Karpas-422 (cell line): ENCODE results near the gene CHRDL2. TPM values are rescaled to one million over a fixed set of nuclear protein-coding genes. Genes with fewer than 3 reads are reported as not detected.

Source experiments
- DNase-seq: peaks from one replicate; pipeline ENCODE4 v3.0.0-alpha.2; 2015
- H2AFZ ChIP-seq: fragments of 200-600 bp; sonication (generic); 2 replicates; pipeline ENCODE4 v1.6.1; 2014; ENCODE audit warnings: antibody characterized with exemption, low read length, mixed read lengths
- H3K27ac ChIP-seq: fragments of 200-600 bp; sonication (generic); 2 replicates; pipeline ENCODE4 v1.5.1; 2014; ENCODE audit warnings: mild to moderate bottlenecking, low read length, moderate library complexity
- H3K27me3 ChIP-seq: fragments of 200-600 bp; sonication (generic); 2 replicates; pipeline ENCODE4 v1.6.1; 2014; ENCODE audit warnings: low read length, mixed read lengths
- H3K36me3 ChIP-seq: fragments of 200-600 bp; sonication (generic); 2 replicates; pipeline ENCODE4 v1.6.1; 2014; ENCODE audit warnings: low read length, mixed read lengths; ENCODE audit not compliant: insufficient read depth
- H3K4me1 ChIP-seq: fragments of 200-600 bp; sonication (generic); 2 replicates; pipeline ENCODE4 v1.6.1; 2014; ENCODE audit warnings: mild to moderate bottlenecking, low read length, mixed read lengths
- H3K4me2 ChIP-seq: fragments of 200-600 bp; sonication (generic); 2 replicates; pipeline ENCODE4 v1.6.1; 2014; ENCODE audit warnings: low read length, low read depth, mild to moderate bottlenecking; ENCODE audit not compliant: poor library complexity, severe bottlenecking
- H3K4me3 ChIP-seq: fragments of 200-600 bp; sonication (generic); 2 replicates; pipeline ENCODE4 v1.5.1; 2014; ENCODE audit warnings: mild to moderate bottlenecking, antibody characterized with exemption, low read length, mixed read lengths
- H3K79me2 ChIP-seq: fragments of 200-600 bp; sonication (generic); 2 replicates; pipeline ENCODE4 v1.6.1; 2014; ENCODE audit warnings: mild to moderate bottlenecking, low read length, mixed read lengths
- H3K9ac ChIP-seq: fragments of 200-600 bp; sonication (generic); 2 replicates; pipeline ENCODE4 v1.6.0; 2014; ENCODE audit warnings: low read length
- H3K9me2 ChIP-seq: fragments of 200-600 bp; sonication (generic), shearing (Covaris generic); replicated peaks from 2 replicates; pipeline ENCODE4 v1.6.0; 2014; ENCODE audit warnings: mild to moderate bottlenecking, low read length, moderate library complexity; ENCODE audit not compliant: insufficient read depth
- H3K9me3 ChIP-seq: fragments of 300-700, 200-600 bp; sonication (generic); 2 replicates; pipeline ENCODE4 v1.6.1; 2014; ENCODE audit warnings: low read length, mixed read lengths
- H4K20me1 ChIP-seq: fragments of 200-600 bp; sonication (generic); 2 replicates; pipeline ENCODE4 v1.6.1; 2014; ENCODE audit warnings: mild to moderate bottlenecking, antibody characterized with exemption, low read length, low read depth; ENCODE audit not compliant: insufficient read depth
- total RNA-seq: library from RNA; depleted of rRNA; stranded (reverse); fragments of >200 nt; shearing (Covaris generic); gene quantifications from 2 replicates; pipeline ENCODE4 v1.2.3, GENCODE V29; 2014; ENCODE audit warnings: low replicate concordance

CHRDL2 gene
- total RNA-seq, 1 experiment from 2014 or later, result not detected

GRCh38 chr11:74693531-74693930 lies 37.7 kb downstream of the CHRDL2 start:
- H3K9me2 ChIP-seq, result no peaks in the 10 kb centered on the region
- no peaks in the 10 kb centered on the region for H3K79me2 ChIP-seq
- no peak overlapping the region for H2AFZ ChIP-seq
- peaks cover 10% of the 10 kb centered on the region for H3K4me1 ChIP-seq
- no peak overlapping the region for H3K9ac ChIP-seq
- H3K4me2 ChIP-seq, result no peak overlapping the region
- no peaks in the 10 kb centered on the region for H4K20me1 ChIP-seq
- H3K27ac ChIP-seq, result no peak overlapping the region
- no peaks in the 10 kb centered on the region for H3K36me3 ChIP-seq
- H3K27me3 ChIP-seq, result no peaks in the 10 kb centered on the region
- no peaks in the 10 kb centered on the region for H3K9me3 ChIP-seq
- no peak for DNase-seq
- H3K4me3 ChIP-seq, result no peak overlapping the region

- H3K9me3 ChIP-seq, result no peaks in the 10 kb centered on the region
- no peak overlapping the region for H3K27ac ChIP-seq
- H2AFZ ChIP-seq, result no peak overlapping the region
- no peak overlapping the region for H3K4me2 ChIP-seq
- no peak for DNase-seq
- H3K27me3 ChIP-seq, result no peaks in the 10 kb centered on the region
- H3K4me3 ChIP-seq, result no peak overlapping the region
- H3K9me2 ChIP-seq, result no peaks in the 10 kb centered on the region
- H3K9ac ChIP-seq, result no peak overlapping the region
- H3K36me3 ChIP-seq, result no peaks in the 10 kb centered on the region
- no peaks in the 10 kb centered on the region for H4K20me1 ChIP-seq
- H3K79me2 ChIP-seq, result no peaks in the 10 kb centered on the region
- no peaks in the 10 kb centered on the region for H3K4me1 ChIP-seq
Measured at GRCh38 chr11:74691755-74692154, 39.5 kb downstream of the CHRDL2 start.

DNA sequence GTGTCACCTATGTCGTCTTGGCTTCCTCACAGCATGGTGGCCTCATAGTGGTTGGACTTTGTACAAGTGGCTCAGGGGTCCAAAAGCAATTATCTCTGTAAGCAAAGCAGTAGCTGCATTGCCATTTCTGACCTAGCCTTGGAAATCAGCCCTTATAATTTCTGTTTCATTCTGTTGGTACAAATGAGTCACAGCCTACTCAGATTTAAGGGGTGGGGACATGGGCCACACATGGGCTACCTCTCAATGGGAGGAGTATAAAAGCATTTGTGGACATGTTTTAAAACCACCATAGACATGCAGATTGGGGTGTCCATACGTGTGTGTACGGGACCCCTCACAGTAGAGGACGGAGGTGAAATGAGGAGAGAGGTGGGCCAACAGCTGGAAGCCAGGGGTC lies 41.6 kb downstream of the CHRDL2 start:
- no peak overlapping the region for H3K4me2 ChIP-seq
- H3K79me2 ChIP-seq, result no peaks in the 10 kb centered on the region
- no peaks in the 10 kb centered on the region for H3K27me3 ChIP-seq
- H4K20me1 ChIP-seq, result no peaks in the 10 kb centered on the region
- H3K9me2 ChIP-seq, result no peaks in the 10 kb centered on the region
- no peaks in the 10 kb centered on the region for H3K9me3 ChIP-seq
- H3K4me1 ChIP-seq, result no peaks in the 10 kb centered on the region
- H3K4me3 ChIP-seq, result no peak overlapping the region
- no peak overlapping the region for H3K27ac ChIP-seq
- no peak overlapping the region for H3K9ac ChIP-seq
- DNase-seq, result no peak
- no peak overlapping the region for H2AFZ ChIP-seq
- no peaks in the 10 kb centered on the region for H3K36me3 ChIP-seq

GRCh38 chr11:74687237-74688023 lies 43.8 kb downstream of the CHRDL2 start:
- Histone ChIP-seq H3K4me3 (no peak overlapping the region), H3K27me3 (no peaks in the 10 kb centered on the region), H3K79me2 (no peaks in the 10 kb centered on the region), H3K9me2 (no peaks in the 10 kb centered on the region), H4K20me1 (no peaks in the 10 kb centered on the region), H3K4me1 (no peaks in the 10 kb centered on the region), H2AFZ (no peak overlapping the region), H3K36me3 (no peaks in the 10 kb centered on the region), H3K27ac (no peak overlapping the region), H3K9ac (no peak overlapping the region), H3K9me3 (no peaks in the 10 kb centered on the region), H3K4me2 (no peak overlapping the region)
- DNase-seq, result no peak

GRCh38 chr11:74686792-74687191 lies 44.4 kb downstream of the CHRDL2 start:
- no peaks in the 10 kb centered on the region for H3K36me3 ChIP-seq
- H2AFZ ChIP-seq, result no peak overlapping the region
- H3K9me3 ChIP-seq, result no peaks in the 10 kb centered on the region
- no peaks in the 10 kb centered on the region for H4K20me1 ChIP-seq
- DNase-seq, result no peak
- no peaks in the 10 kb centered on the region for H3K27me3 ChIP-seq
- no peaks in the 10 kb centered on the region for H3K79me2 ChIP-seq
- no peak overlapping the region for H3K9ac ChIP-seq
- H3K4me3 ChIP-seq, result no peak overlapping the region
- H3K27ac ChIP-seq, result no peak overlapping the region
- H3K4me2 ChIP-seq, result no peak overlapping the region
- no peaks in the 10 kb centered on the region for H3K9me2 ChIP-seq
- H3K4me1 ChIP-seq, result no peaks in the 10 kb centered on the region

DNA sequence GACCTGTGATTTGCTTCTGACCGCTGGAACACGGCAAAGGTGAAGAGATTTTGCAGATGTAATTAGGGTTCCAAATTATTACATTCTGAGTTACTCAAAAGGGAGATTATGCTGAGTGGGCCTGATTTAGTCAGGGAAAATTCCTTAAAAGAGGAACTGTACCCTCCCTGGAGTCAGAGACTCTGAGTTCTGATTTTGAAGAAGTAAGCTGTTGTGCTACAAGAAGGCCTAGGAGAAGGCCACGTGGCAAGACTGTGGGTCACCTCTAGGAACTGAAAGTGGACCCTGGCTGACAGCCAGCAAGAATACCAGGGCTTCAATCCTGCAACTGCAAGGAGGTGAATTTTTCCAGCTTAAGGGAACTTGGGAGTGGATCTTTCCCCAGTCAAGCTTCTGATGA lies 45.3 kb downstream of the CHRDL2 start:
- Histone ChIP-seq H3K9ac (no peak overlapping the region), H3K27ac (no peak overlapping the region), H3K36me3 (no peaks in the 10 kb centered on the region), H2AFZ (no peak overlapping the region), H4K20me1 (no peaks in the 10 kb centered on the region), H3K4me2 (no peak overlapping the region), H3K9me3 (no peaks in the 10 kb centered on the region), H3K79me2 (no peaks in the 10 kb centered on the region), H3K9me2 (no peaks in the 10 kb centered on the region), H3K4me3 (no peak overlapping the region), H3K27me3 (no peaks in the 10 kb centered on the region), H3K4me1 (no peaks in the 10 kb centered on the region)
- DNase-seq, result no peak

DNA sequence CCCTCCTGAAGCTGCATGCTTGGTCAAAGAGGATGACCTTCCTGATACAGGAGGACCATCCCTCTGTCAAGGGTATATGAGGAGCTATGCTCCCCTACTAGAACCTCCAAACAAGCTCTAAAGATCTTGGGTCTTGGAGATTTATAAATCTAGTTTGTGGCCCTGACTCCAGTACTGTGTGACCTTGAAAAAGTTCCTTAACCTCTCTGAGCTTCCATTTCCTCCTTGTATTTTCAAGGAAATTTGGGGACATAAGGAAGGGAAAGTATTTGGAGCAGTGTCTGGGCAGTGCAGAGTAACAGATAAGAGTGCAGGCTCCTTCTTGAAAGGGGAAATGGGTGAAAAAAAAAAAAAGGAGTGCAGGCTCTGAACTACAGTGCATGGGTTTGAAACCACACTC lies 45.9 kb downstream of the CHRDL2 start:
- H3K27me3 ChIP-seq, result no peaks in the 10 kb centered on the region
- no peaks in the 10 kb centered on the region for H3K9me2 ChIP-seq
- H3K9me3 ChIP-seq, result no peaks in the 10 kb centered on the region
- no peak overlapping the region for H2AFZ ChIP-seq
- H3K9ac ChIP-seq, result no peak overlapping the region
- no peaks in the 10 kb centered on the region for H3K36me3 ChIP-seq
- H3K79me2 ChIP-seq, result no peaks in the 10 kb centered on the region
- H3K4me1 ChIP-seq, result no peaks in the 10 kb centered on the region
- no peak overlapping the region for H3K4me3 ChIP-seq
- no peak overlapping the region for H3K27ac ChIP-seq
- no peaks in the 10 kb centered on the region for H4K20me1 ChIP-seq
- H3K4me2 ChIP-seq, result no peak overlapping the region
- no peak for DNase-seq

- Histone ChIP-seq H3K9me3 (no peaks in the 10 kb centered on the region), H3K36me3 (no peaks in the 10 kb centered on the region), H4K20me1 (no peaks in the 10 kb centered on the region), H3K27me3 (no peaks in the 10 kb centered on the region), H3K79me2 (no peaks in the 10 kb centered on the region), H3K27ac (no peak overlapping the region), H3K4me1 (no peaks in the 10 kb centered on the region), H2AFZ (no peak overlapping the region), H3K4me3 (no peak overlapping the region), H3K9ac (no peak overlapping the region), H3K4me2 (no peak overlapping the region), H3K9me2 (no peaks in the 10 kb centered on the region)
- no peak for DNase-seq
Measured at GRCh38 chr11:74684661-74685060, 46.6 kb downstream of the CHRDL2 start.
